Karpas-422 (cell line): ENCODE measurements around the gene TPK1. TPM values are rescaled to one million over a fixed set of nuclear protein-coding genes. Genes with fewer than 3 reads are reported as not detected.

Experiments used
- DNase-seq: peaks from one replicate; pipeline ENCODE4 v3.0.0-alpha.2; 2015
- H2AFZ ChIP-seq: fragments of 200-600 bp; sonication (generic); 2 replicates; pipeline ENCODE4 v1.6.1; 2014; ENCODE audit warnings: antibody characterized with exemption, low read length, mixed read lengths
- H3K27ac ChIP-seq: fragments of 200-600 bp; sonication (generic); 2 replicates; pipeline ENCODE4 v1.5.1; 2014; ENCODE audit warnings: mild to moderate bottlenecking, low read length, moderate library complexity
- H3K27me3 ChIP-seq: fragments of 200-600 bp; sonication (generic); 2 replicates; pipeline ENCODE4 v1.6.1; 2014; ENCODE audit warnings: low read length, mixed read lengths
- H3K36me3 ChIP-seq: fragments of 200-600 bp; sonication (generic); 2 replicates; pipeline ENCODE4 v1.6.1; 2014; ENCODE audit warnings: low read length, mixed read lengths; ENCODE audit not compliant: insufficient read depth
- H3K4me1 ChIP-seq: fragments of 200-600 bp; sonication (generic); 2 replicates; pipeline ENCODE4 v1.6.1; 2014; ENCODE audit warnings: mild to moderate bottlenecking, low read length, mixed read lengths
- H3K4me2 ChIP-seq: fragments of 200-600 bp; sonication (generic); 2 replicates; pipeline ENCODE4 v1.6.1; 2014; ENCODE audit warnings: low read length, low read depth, mild to moderate bottlenecking; ENCODE audit not compliant: poor library complexity, severe bottlenecking
- H3K4me3 ChIP-seq: fragments of 200-600 bp; sonication (generic); 2 replicates; pipeline ENCODE4 v1.5.1; 2014; ENCODE audit warnings: mild to moderate bottlenecking, antibody characterized with exemption, low read length, mixed read lengths
- H3K79me2 ChIP-seq: fragments of 200-600 bp; sonication (generic); 2 replicates; pipeline ENCODE4 v1.6.1; 2014; ENCODE audit warnings: mild to moderate bottlenecking, low read length, mixed read lengths
- H3K9ac ChIP-seq: fragments of 200-600 bp; sonication (generic); 2 replicates; pipeline ENCODE4 v1.6.0; 2014; ENCODE audit warnings: low read length
- H3K9me2 ChIP-seq: fragments of 200-600 bp; sonication (generic), shearing (Covaris generic); replicated peaks from 2 replicates; pipeline ENCODE4 v1.6.0; 2014; ENCODE audit warnings: mild to moderate bottlenecking, low read length, moderate library complexity; ENCODE audit not compliant: insufficient read depth
- H3K9me3 ChIP-seq: fragments of 300-700, 200-600 bp; sonication (generic); 2 replicates; pipeline ENCODE4 v1.6.1; 2014; ENCODE audit warnings: low read length, mixed read lengths
- H4K20me1 ChIP-seq: fragments of 200-600 bp; sonication (generic); 2 replicates; pipeline ENCODE4 v1.6.1; 2014; ENCODE audit warnings: mild to moderate bottlenecking, antibody characterized with exemption, low read length, low read depth; ENCODE audit not compliant: insufficient read depth
- total RNA-seq: library from RNA; depleted of rRNA; stranded (reverse); fragments of >200 nt; shearing (Covaris generic); gene quantifications from 2 replicates; pipeline ENCODE4 v1.2.3, GENCODE V29; 2014; ENCODE audit warnings: low replicate concordance

TPK1 gene
- total RNA-seq, 1 experiment from 2014 or later = 11.5 TPM

GRCh38 chr7:144796919-144797318 lies 38.9 kb downstream of the TPK1 start:
- no peaks in the 10 kb centered on the region for H3K9me3 ChIP-seq
- no peak overlapping the region for H3K4me2 ChIP-seq
- H4K20me1 ChIP-seq = no peaks in the 10 kb centered on the region
- H3K79me2 ChIP-seq = no peaks in the 10 kb centered on the region
- no peaks in the 10 kb centered on the region for H3K4me1 ChIP-seq
- DNase-seq = no peak
- H3K36me3 ChIP-seq = no peaks in the 10 kb centered on the region
- H3K27me3 ChIP-seq = no peaks in the 10 kb centered on the region
- no peak overlapping the region for H3K9ac ChIP-seq
- no peak overlapping the region for H3K4me3 ChIP-seq
- no peak overlapping the region for H3K27ac ChIP-seq
- H2AFZ ChIP-seq = no peak overlapping the region
- H3K9me2 ChIP-seq = no peaks in the 10 kb centered on the region

- Histone ChIP-seq H3K9me2 (no peaks in the 10 kb centered on the region), H2AFZ (no peak overlapping the region), H3K9ac (no peak overlapping the region), H3K4me1 (no peaks in the 10 kb centered on the region), H3K79me2 (no peaks in the 10 kb centered on the region), H3K27me3 (no peaks in the 10 kb centered on the region), H3K36me3 (no peaks in the 10 kb centered on the region), H3K27ac (no peak overlapping the region), H3K9me3 (no peaks in the 10 kb centered on the region), H3K4me2 (no peak overlapping the region), H4K20me1 (no peaks in the 10 kb centered on the region), H3K4me3 (no peak overlapping the region)
- DNase-seq = no peak
Observed at GRCh38 chr7:144792050-144792449, 43.8 kb downstream of the TPK1 start.

GRCh38 chr7:144791488-144791887 lies 44.4 kb downstream of the TPK1 start:
- Histone ChIP-seq H3K27ac (no peak overlapping the region), H4K20me1 (no peaks in the 10 kb centered on the region), H3K9ac (no peak overlapping the region), H3K4me3 (no peak overlapping the region), H3K36me3 (no peaks in the 10 kb centered on the region), H3K27me3 (no peaks in the 10 kb centered on the region), H3K9me3 (no peaks in the 10 kb centered on the region), H3K4me2 (no peak overlapping the region), H3K9me2 (no peaks in the 10 kb centered on the region), H2AFZ (no peak overlapping the region), H3K79me2 (no peaks in the 10 kb centered on the region), H3K4me1 (no peaks in the 10 kb centered on the region)
- no peak for DNase-seq

- H3K79me2 ChIP-seq = no peaks in the 10 kb centered on the region
- no peak for DNase-seq
- H3K36me3 ChIP-seq = no peaks in the 10 kb centered on the region
Observed at GRCh38 chr7:144787127-144787526, 48.7 kb downstream of the TPK1 start.

GRCh38 chr7:144786522-144786921 lies 49.3 kb downstream of the TPK1 start:
- peak; percentile 51 for DNase-seq
- no peaks in the 10 kb centered on the region for H4K20me1 ChIP-seq
- no peak overlapping the region for H3K9ac ChIP-seq
- no peaks in the 10 kb centered on the region for H3K79me2 ChIP-seq
- no peaks in the 10 kb centered on the region for H3K27me3 ChIP-seq
- H3K27ac ChIP-seq = no peak overlapping the region
- H3K4me1 ChIP-seq = no peaks in the 10 kb centered on the region
- H3K4me3 ChIP-seq = no peak overlapping the region
- H3K4me2 ChIP-seq = no peak overlapping the region
- H3K9me2 ChIP-seq = no peaks in the 10 kb centered on the region
- H3K36me3 ChIP-seq = no peaks in the 10 kb centered on the region
- H2AFZ ChIP-seq = no peak overlapping the region
- no peaks in the 10 kb centered on the region for H3K9me3 ChIP-seq

More at GRCh38 chr7:144787127-144787526, 48.7 kb downstream of the TPK1 start:
- Histone ChIP-seq H3K9me3 (no peaks in the 10 kb centered on the region), H3K9ac (no peak overlapping the region), H3K4me3 (no peak overlapping the region), H3K4me2 (no peak overlapping the region), H3K27ac (no peak overlapping the region), H2AFZ (no peak overlapping the region), H4K20me1 (no peaks in the 10 kb centered on the region), H3K4me1 (no peaks in the 10 kb centered on the region), H3K27me3 (no peaks in the 10 kb centered on the region), H3K9me2 (no peaks in the 10 kb centered on the region)

GRCh38 chr7:144786079-144786478 lies 49.8 kb downstream of the TPK1 start:
- H3K4me1 ChIP-seq = no peaks in the 10 kb centered on the region
- H3K4me3 ChIP-seq = no peak overlapping the region
- H3K27ac ChIP-seq = no peak overlapping the region
- no peaks in the 10 kb centered on the region for H3K27me3 ChIP-seq
- no peaks in the 10 kb centered on the region for H4K20me1 ChIP-seq
- H3K79me2 ChIP-seq = no peaks in the 10 kb centered on the region
- no peak overlapping the region for H2AFZ ChIP-seq
- no peaks in the 10 kb centered on the region for H3K36me3 ChIP-seq
- no peak for DNase-seq
- H3K4me2 ChIP-seq = no peak overlapping the region
- H3K9ac ChIP-seq = no peak overlapping the region
- no peaks in the 10 kb centered on the region for H3K9me2 ChIP-seq
- H3K9me3 ChIP-seq = no peaks in the 10 kb centered on the region

GRCh38 chr7:144785521-144785920 lies 50.3 kb downstream of the TPK1 start:
- no peaks in the 10 kb centered on the region for H3K9me3 ChIP-seq
- no peaks in the 10 kb centered on the region for H4K20me1 ChIP-seq
- no peak overlapping the region for H3K4me3 ChIP-seq
- H3K9me2 ChIP-seq = no peaks in the 10 kb centered on the region
- H3K36me3 ChIP-seq = no peaks in the 10 kb centered on the region
- no peak overlapping the region for H3K4me2 ChIP-seq
- no peak overlapping the region for H3K27ac ChIP-seq
- no peaks in the 10 kb centered on the region for H3K4me1 ChIP-seq
- no peaks in the 10 kb centered on the region for H3K79me2 ChIP-seq
- no peak for DNase-seq
- no peak overlapping the region for H2AFZ ChIP-seq
- no peak overlapping the region for H3K9ac ChIP-seq
- H3K27me3 ChIP-seq = no peaks in the 10 kb centered on the region

GRCh38 chr7:144784943-144785342 lies 50.9 kb downstream of the TPK1 start:
- no peak overlapping the region for H3K4me3 ChIP-seq
- no peak for DNase-seq
- no peak overlapping the region for H2AFZ ChIP-seq
- H3K9me2 ChIP-seq = no peaks in the 10 kb centered on the region
- no peaks in the 10 kb centered on the region for H3K36me3 ChIP-seq
- no peaks in the 10 kb centered on the region for H3K4me1 ChIP-seq
- H3K9me3 ChIP-seq = no peaks in the 10 kb centered on the region
- H3K9ac ChIP-seq = no peak overlapping the region
- no peak overlapping the region for H3K4me2 ChIP-seq
- no peaks in the 10 kb centered on the region for H3K27me3 ChIP-seq
- no peak overlapping the region for H3K27ac ChIP-seq
- no peaks in the 10 kb centered on the region for H3K79me2 ChIP-seq
- no peaks in the 10 kb centered on the region for H4K20me1 ChIP-seq

GRCh38 chr7:144784441-144784840 lies 51.4 kb downstream of the TPK1 start:
- Histone ChIP-seq H3K4me1 (no peaks in the 10 kb centered on the region), H4K20me1 (no peaks in the 10 kb centered on the region), H3K27me3 (no peaks in the 10 kb centered on the region), H3K9ac (no peak overlapping the region), H3K9me3 (no peaks in the 10 kb centered on the region), H3K79me2 (no peaks in the 10 kb centered on the region), H2AFZ (no peak overlapping the region), H3K36me3 (no peaks in the 10 kb centered on the region), H3K4me2 (no peak overlapping the region), H3K27ac (no peak overlapping the region), H3K4me3 (no peak overlapping the region), H3K9me2 (no peaks in the 10 kb centered on the region)
- DNase-seq = no peak
